ENCODE measurements around the gene MAST4.

Gene MAST4

GRCh38 chr5:66829826-66830225 lies 233.6 kb downstream of the MAST4 start (continued):
- TF ChIP-seq ZNF350 (tag by site-specific recombination; IDR thresholded peaks at IDR 0.05): no peak
- TF ChIP-seq ZNF530 (tag by site-specific recombination; IDR thresholded peaks at IDR 0.05; ENCODE audit: low read depth): no peak
- TF ChIP-seq ZNF596 (tag by site-specific recombination; IDR thresholded peaks at IDR 0.05): no peak
- no peak for TF ChIP-seq ZBTB10 (tag by site-specific recombination; IDR thresholded peaks at IDR 0.05)
- no peak for TF ChIP-seq ZNF626 (tag by site-specific recombination; IDR thresholded peaks at IDR 0.05)
- TF ChIP-seq ZNF843 (tag by site-specific recombination; IDR thresholded peaks at IDR 0.05): no peak
- 0 out of 2 replicates have a peak, but pooled peaks have one; percentile 10 for TF ChIP-seq OSR2 (tag by site-specific recombination; IDR thresholded peaks at IDR 0.05)
- no peak for TF ChIP-seq PATZ1 (tag by site-specific recombination; IDR thresholded peaks at IDR 0.05)
- TF ChIP-seq ZNF660 (tag by site-specific recombination; IDR thresholded peaks at IDR 0.05): 0 out of 2 replicates have a peak, but pooled peaks have one; percentile 12
- no peak for TF ChIP-seq ZNF239 (tag by site-specific recombination; IDR thresholded peaks at IDR 0.05)
- TF ChIP-seq ZNF2 (tag by site-specific recombination; IDR thresholded peaks at IDR 0.05): no peak

- no peaks in the 10 kb centered on the region for H3K9me3 ChIP-seq (ENCODE audit: control insufficient read depth, insufficient read depth, low read depth, low read length)
- peaks cover 12% of the 10 kb centered on the region for H3K4me1 ChIP-seq (ENCODE audit: control insufficient read depth, insufficient read depth, low read length)
- H3K27ac ChIP-seq (ENCODE audit: extremely low read depth, low read depth, low read length): no peak overlapping the region
- H3K4me3 ChIP-seq (ENCODE audit: low read depth, low read length): no peak overlapping the region
- TF ChIP-seq ZNF660 (tag by site-specific recombination; IDR thresholded peaks at IDR 0.05) (peak; percentile 71; the same call in 1 of the 2 replicates), ZNF16 (tag by site-specific recombination; IDR thresholded peaks at IDR 0.05; ENCODE audit: low read depth) (no peak)
- H3K36me3 ChIP-seq (ENCODE audit: control insufficient read depth in 2 of 2, insufficient read depth in 1 of 2, low read length in 2 of 2): no peaks in the 10 kb centered on the region
- ChIA-PET CTCF (interaction anchor here (0.6 to 2.2 kb wide), 8 partner anchors 13 to 523 kb away, joined by 3 to 9 read pairs (median 6); no protein-coding TSS in a partner anchor), POLR2A (no interaction called here)
Measured at GRCh38 chr5:66830636-66831035, 234.4 kb downstream of the MAST4 start.

- H3K36me3 ChIP-seq (ENCODE audit: control insufficient read depth in 2 of 2, insufficient read depth in 1 of 2, low read length in 2 of 2): no peaks in the 10 kb centered on the region
- no peak overlapping the region for H3K4me3 ChIP-seq (ENCODE audit: low read depth, low read length)
- no peaks in the 10 kb centered on the region for H3K4me1 ChIP-seq (ENCODE audit: control insufficient read depth, insufficient read depth, low read length)
- CTCF ChIA-PET: interaction anchor here (0.6 kb wide), 1 partner anchor 651 kb away, joined by 3 read pairs; no protein-coding TSS in a partner anchor
- H3K9me3 ChIP-seq (ENCODE audit: control insufficient read depth, insufficient read depth, low read depth, low read length): no peaks in the 10 kb centered on the region
- TF ChIP-seq PRDM2 (tag by site-specific recombination; IDR thresholded peaks at IDR 0.05; ENCODE audit: borderline replicate concordance): no peak
- no peak for TF ChIP-seq ZNF26 (tag by site-specific recombination; IDR thresholded peaks at IDR 0.05)
- no peak for TF ChIP-seq ZNF423 (tag by site-specific recombination; IDR thresholded peaks at IDR 0.05)
- H3K27ac ChIP-seq (ENCODE audit: extremely low read depth, low read depth, low read length): no peak overlapping the region
- POLR2A ChIA-PET: no interaction called here
Measured at GRCh38 chr5:66839636-66840185, 243.5 kb downstream of the MAST4 start.
